Body of pancreas (tissue), 4 donors: ENCODE data around the gene SIX2. TPM values are rescaled to one million over a fixed set of nuclear protein-coding genes. Genes with fewer than 3 reads are reported as not detected.
A peak's percentile ranks its signal among the peaks of the same experiment; 100 is the strongest.

Source experiments
- ATAC-seq: fragments of 150-250 bp; one replicate; pipeline ENCODE4 v1.9.1; 2016
- DNase-seq, 4 donors: peaks; one replicate each; pipeline ENCODE4 v3.0.0-alpha.2; 2019
- H3K27ac ChIP-seq, 4 donors: fragments of 200-600 bp; sonication (generic); 1 replicate in 3 of 4; 2 replicates in 1 of 4; pipeline versions ENCODE4 v1.5.1 to v1.6.1; 2016 to 2019; ENCODE audit warnings: mild to moderate bottlenecking in 1 of 4, mixed read lengths in 1 of 4, moderate library complexity in 1 of 4
- H3K27me3 ChIP-seq, 2 donors: fragments of 200-600 bp; sonication (generic); one replicate each; pipeline ENCODE4 v1.6.0; 2016; ENCODE audit warnings: mild to moderate bottlenecking in 1 of 2
- H3K36me3 ChIP-seq, 2 donors: fragments of 200-600 bp; sonication (generic); replicated peaks in 1 of 2; 2 replicates each; pipeline ENCODE4 v1.5.1; 2016; ENCODE audit warnings: low read depth in 2 of 2; ENCODE audit not compliant: insufficient read depth in 1 of 2
- H3K4me1 ChIP-seq: fragments of 200-600 bp; sonication (generic); one replicate; pipeline ENCODE4 v1.6.0; 2016
- H3K4me3 ChIP-seq, 2 donors: fragments of 200-600 bp; sonication (generic); 1 replicate in 1 of 2; 2 replicates in 1 of 2; pipeline ENCODE4 v1.5.1; 2016 to 2019
- H3K9me3 ChIP-seq, 3 donors: fragments of 200-600 bp; sonication (generic); 1 replicate in 2 of 3; 2 replicates in 1 of 3; pipeline ENCODE4 v1.5.1; 2016
- POLR2A ChIP-seq, 3 donors: fragments of 450-650 bp; IDR thresholded peaks; one replicate each; pipeline ENCODE4 v1.6.1; 2016; ENCODE audit warnings: antibody characterized with exemption in 3 of 3, mild to moderate bottlenecking in 2 of 3
- WGBS, 2 donors: methylation state at CpG; one replicate each; pipeline ENCODE4 v1.1.5; 2017; 5-methylcytosine and 5-hydroxymethylcytosine counted together
- intact Hi-C: fragments of 100-400 bp; cut with DNase I; formaldehyde crosslinking; loops from one replicate; pipeline ENCODE4 v1.15.1; 2023
- total RNA-seq, 2 donors: library from RNA; depleted of rRNA; stranded (reverse); fragments of >200 nt; gene quantifications; one replicate each; pipeline ENCODE4 v1.1.0, GENCODE V29; 2016
- TF ChIP-seq, protein P1 (sequence below), 7 experiments: fragments of 450-650 bp in 4 of 7; fragments of 200-600 bp in 3 of 7; sonication (generic) in 3 of 7; IDR thresholded peaks; one replicate each; pipeline ENCODE4 v1.5.1; 2016 to 2019; ENCODE audit warnings: antibody characterized with exemption in 7 of 7

Gene SIX2
- 1 to 10 TPM; 2.3 to 5.2 TPM for total RNA-seq

DNA sequence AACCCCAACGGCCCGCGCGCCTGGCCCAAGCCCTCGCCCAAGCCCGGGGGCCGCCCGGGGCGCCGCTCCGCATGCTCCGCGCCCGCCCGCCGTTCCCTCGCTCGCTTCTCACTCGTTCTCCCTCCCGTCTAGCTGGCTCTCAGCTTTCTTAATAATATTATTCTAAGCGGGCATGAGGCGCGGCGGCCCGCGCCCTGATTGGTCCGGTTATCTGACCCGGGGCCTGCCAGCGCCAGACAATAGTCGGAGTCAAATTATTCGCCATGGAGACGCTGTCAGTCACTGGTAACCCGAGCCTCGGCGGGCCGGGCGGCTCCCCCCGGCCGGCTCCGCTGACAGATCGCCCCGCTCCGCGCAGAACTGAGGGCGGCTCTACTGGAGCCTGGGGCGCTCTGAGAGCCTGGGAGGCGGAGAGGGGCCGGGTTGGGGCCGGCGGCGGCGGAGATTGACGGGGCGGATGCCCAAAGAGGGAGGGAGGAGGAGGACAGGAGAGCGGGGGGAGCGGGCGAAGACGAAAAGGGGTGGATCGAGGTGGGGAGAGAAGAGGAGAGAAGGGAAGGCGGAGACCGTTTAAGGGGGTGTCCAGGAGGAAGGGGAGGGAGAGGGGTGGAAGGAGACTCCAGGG, at the start of gene SIX2:
TSS of gene SIX2 (minus strand) at position 150 of the 625 bp plus-strand sequence. CDS start 342 bp downstream, outside the sequence.
- peaks cover 62% of the 10 kb centered on the region for H3K4me1 ChIP-seq
- peak within 1 kb of the TSS; percentile 18 to 81 (median 77) for H3K27ac ChIP-seq
- peaks cover 0 to 18% of the 10 kb centered on the region in 2 donors for H3K27me3 ChIP-seq

DNA sequence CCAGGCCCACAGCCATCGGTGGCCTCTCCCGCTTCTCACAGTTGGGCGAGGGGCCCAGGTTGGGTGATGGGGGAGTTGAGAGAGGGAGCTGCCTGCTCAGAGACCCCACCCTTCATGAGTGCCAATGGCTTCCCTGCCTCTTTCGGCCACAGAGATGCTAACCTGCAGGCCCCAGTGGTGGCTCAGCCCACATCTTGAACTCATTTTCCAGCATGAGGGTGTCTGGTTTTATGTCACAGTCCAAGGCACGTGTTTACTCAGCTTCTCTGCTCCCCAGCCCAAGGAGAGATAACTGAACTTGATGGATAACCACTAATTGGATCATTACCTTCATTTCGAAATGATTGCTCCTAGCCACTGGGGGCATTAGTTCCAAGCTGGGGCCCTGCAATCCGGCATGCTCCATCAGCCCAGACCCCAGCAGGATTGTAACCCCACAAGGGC, 45.9 kb upstream of the SIX2 start:
- H3K9me3 ChIP-seq, result no peaks in the 10 kb centered on the region
- DNase-seq (no peak), ATAC-seq (no peak)
- TF ChIP-seq, protein P1, sequence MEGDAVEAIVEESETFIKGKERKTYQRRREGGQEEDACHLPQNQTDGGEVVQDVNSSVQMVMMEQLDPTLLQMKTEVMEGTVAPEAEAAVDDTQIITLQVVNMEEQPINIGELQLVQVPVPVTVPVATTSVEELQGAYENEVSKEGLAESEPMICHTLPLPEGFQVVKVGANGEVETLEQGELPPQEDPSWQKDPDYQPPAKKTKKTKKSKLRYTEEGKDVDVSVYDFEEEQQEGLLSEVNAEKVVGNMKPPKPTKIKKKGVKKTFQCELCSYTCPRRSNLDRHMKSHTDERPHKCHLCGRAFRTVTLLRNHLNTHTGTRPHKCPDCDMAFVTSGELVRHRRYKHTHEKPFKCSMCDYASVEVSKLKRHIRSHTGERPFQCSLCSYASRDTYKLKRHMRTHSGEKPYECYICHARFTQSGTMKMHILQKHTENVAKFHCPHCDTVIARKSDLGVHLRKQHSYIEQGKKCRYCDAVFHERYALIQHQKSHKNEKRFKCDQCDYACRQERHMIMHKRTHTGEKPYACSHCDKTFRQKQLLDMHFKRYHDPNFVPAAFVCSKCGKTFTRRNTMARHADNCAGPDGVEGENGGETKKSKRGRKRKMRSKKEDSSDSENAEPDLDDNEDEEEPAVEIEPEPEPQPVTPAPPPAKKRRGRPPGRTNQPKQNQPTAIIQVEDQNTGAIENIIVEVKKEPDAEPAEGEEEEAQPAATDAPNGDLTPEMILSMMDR (IDR thresholded peaks at IDR 0.05), result no peak
- TF ChIP-seq POLR2A (IDR thresholded peaks at IDR 0.05), result no peak
- H3K36me3 ChIP-seq, result no peaks in the 10 kb centered on the region
- 52 to 74% methylated on average over 3 to 6 of the region's 7 CpGs for WGBS, 2 donors
- H3K27ac ChIP-seq, result no peak overlapping the region
- no peak overlapping the region for H3K4me3 ChIP-seq
- no peaks in the 10 kb centered on the region for H3K4me1 ChIP-seq
- no peaks in the 10 kb centered on the region for H3K27me3 ChIP-seq
- intact Hi-C loops, result no loop called here

More for the DNA sequence above, at the start of gene SIX2:
- WGBS, 2 donors, result 1% methylated on average over 45 to 61 of the region's 61 CpGs
- no peaks in the 10 kb centered on the region for H3K36me3 ChIP-seq
- peak within 1 kb of the TSS; percentile 2 to 31 for H3K4me3 ChIP-seq
- TF ChIP-seq POLR2A (IDR thresholded peaks at IDR 0.05), result peak; percentile 66 to 75 (median 69)
- TF ChIP-seq, protein P1 (IDR thresholded peaks at IDR 0.05), result no peak
- intact Hi-C loops, result no loop called here
- ATAC-seq (peak; percentile 89), DNase-seq (peak; percentile 95 to 98 (median 96))
- no peaks in the 10 kb centered on the region for H3K9me3 ChIP-seq

DNA sequence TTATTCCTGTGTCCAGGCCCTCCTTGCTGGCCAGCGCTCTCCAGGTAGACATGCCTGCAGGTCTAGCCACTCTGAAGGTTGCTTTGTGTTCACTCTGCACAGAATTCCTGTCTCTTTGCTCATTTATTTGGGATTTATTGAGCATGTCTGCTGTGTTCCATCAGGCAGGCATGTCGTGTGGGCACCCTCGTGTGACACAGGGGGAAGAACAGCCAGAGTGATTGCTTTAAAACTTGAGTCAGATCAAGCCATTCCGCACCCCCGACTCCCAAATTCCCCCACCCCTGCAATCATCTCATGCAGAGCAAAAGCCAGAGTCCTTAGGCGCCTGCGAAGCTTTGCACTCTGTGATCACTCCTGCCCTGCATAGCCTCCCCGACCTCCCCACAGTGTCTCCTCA, 44.7 kb upstream of the SIX2 start:
- no peaks in the 10 kb centered on the region for H3K4me1 ChIP-seq
- ATAC-seq (no peak), DNase-seq (no peak)
- TF ChIP-seq, protein P1 (IDR thresholded peaks at IDR 0.05), result no peak
- no peak for TF ChIP-seq POLR2A (IDR thresholded peaks at IDR 0.05)
- no peak overlapping the region for H3K4me3 ChIP-seq
- H3K36me3 ChIP-seq, result no peaks in the 10 kb centered on the region
- WGBS, 2 donors, result 71 to 85% methylated on average over 8 of the region's 8 CpGs
- intact Hi-C loops, result no loop called here
- H3K27me3 ChIP-seq, result no peaks in the 10 kb centered on the region
- no peaks in the 10 kb centered on the region for H3K9me3 ChIP-seq
- no peak overlapping the region for H3K27ac ChIP-seq

DNA sequence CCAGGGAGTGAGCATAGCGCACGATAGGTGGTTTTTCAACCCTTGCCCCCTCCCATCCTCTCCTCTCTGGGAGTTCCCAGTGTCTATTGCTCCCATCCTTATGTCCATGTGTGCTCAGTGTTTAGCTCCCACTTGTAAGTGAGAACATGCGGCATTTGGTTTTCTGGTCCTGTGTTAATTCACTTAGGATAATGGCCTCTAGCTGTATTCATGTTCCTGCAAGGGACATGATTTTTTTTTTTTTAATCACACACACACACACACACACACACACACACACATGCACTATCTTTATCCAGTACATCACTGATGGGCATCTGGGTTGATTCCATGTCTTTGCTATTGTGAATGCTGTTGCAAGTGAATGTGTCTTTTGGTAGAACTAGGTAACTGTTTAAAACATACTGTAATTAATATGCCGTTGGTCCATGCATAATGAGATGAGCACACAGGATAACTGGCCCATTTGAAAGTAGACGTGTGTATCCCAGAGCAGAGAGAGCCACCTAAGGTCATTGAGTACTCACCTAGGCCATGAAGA, 43.2 kb upstream of the SIX2 start:
- DNase-seq (no peak), ATAC-seq (no peak)
- intact Hi-C loops, result no loop called here
- Histone ChIP-seq H3K27me3 (no peaks in the 10 kb centered on the region), H3K9me3 (no peaks in the 10 kb centered on the region), H3K27ac (no peak overlapping the region), H3K4me3 (no peak overlapping the region), H3K4me1 (no peaks in the 10 kb centered on the region), H3K36me3 (no peaks in the 10 kb centered on the region)
- TF ChIP-seq POLR2A (IDR thresholded peaks at IDR 0.05), result no peak
- TF ChIP-seq, protein P1 (IDR thresholded peaks at IDR 0.05), result no peak
- 84 to 91% methylated on average over 5 of the region's 5 CpGs for WGBS, 2 donors
